Sigmoid colon (tissue), 4 donors: ENCODE measurements around the gene MAS1L.

Experiments
- CTCF ChIP-seq, 4 experiments: fragments of 450-650 bp in 3 of 4; fragments of 200-600 bp in 1 of 4; IDR thresholded peaks; one replicate each; pipeline ENCODE4 v1.5.1; 2016 to 2019; ENCODE audit warnings: antibody characterized with exemption in 4 of 4, mild to moderate bottlenecking in 3 of 4, moderate library complexity in 2 of 4
- EP300 ChIP-seq, 4 donors: sonication (generic); formaldehyde crosslinking; IDR thresholded peaks; one replicate each; pipeline ENCODE4 v1.6.1; 2017; ENCODE audit warnings: antibody characterized with exemption in 4 of 4
- POLR2AphosphoS5 ChIP-seq, 4 donors: sonication (generic); formaldehyde crosslinking; IDR thresholded peaks; one replicate each; pipeline ENCODE4 v1.6.1; 2017; ENCODE audit warnings: antibody characterized with exemption in 4 of 4

GRCh38 chr6:29519291-29520010 is 31.7 kb upstream of the MAS1L start:
- TF ChIP-seq CTCF (IDR thresholded peaks at IDR 0.05): no peak
- TF ChIP-seq POLR2AphosphoS5 (IDR thresholded peaks at IDR 0.05): no peak
- no peak for TF ChIP-seq EP300 (IDR thresholded peaks at IDR 0.05)
